ENCODE measurements around the gene GRID2. TPM values are rescaled to one million over a fixed set of nuclear protein-coding genes. Genes with fewer than 3 reads are reported as not detected.

Gene GRID2
- total RNA-seq, 2 donors from 2014 or later: not detected

DNA sequence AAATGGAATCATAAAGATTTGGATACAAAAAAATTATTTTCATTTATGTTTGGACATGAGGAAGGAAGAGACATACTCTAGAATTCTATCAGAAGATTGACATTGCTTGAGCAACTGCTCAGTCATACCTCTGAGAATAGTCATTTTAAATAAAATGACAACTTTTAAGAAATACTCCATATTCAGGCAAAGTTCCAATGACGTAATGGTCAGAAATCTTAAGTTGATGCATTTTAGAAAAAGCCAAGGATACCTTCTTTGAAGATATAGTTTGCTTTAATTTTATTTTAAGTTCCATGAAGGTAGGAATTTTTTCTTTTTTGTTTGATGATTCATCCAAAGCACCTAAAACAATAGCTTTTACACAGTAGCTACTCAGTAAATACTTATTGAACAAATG, 1414.5 kb downstream of the GRID2 start:
- H3K9me3 ChIP-seq: no peaks in the 10 kb centered on the region
- H3K36me3 ChIP-seq: no peaks in the 10 kb centered on the region
- TF ChIP-seq, protein P1, sequence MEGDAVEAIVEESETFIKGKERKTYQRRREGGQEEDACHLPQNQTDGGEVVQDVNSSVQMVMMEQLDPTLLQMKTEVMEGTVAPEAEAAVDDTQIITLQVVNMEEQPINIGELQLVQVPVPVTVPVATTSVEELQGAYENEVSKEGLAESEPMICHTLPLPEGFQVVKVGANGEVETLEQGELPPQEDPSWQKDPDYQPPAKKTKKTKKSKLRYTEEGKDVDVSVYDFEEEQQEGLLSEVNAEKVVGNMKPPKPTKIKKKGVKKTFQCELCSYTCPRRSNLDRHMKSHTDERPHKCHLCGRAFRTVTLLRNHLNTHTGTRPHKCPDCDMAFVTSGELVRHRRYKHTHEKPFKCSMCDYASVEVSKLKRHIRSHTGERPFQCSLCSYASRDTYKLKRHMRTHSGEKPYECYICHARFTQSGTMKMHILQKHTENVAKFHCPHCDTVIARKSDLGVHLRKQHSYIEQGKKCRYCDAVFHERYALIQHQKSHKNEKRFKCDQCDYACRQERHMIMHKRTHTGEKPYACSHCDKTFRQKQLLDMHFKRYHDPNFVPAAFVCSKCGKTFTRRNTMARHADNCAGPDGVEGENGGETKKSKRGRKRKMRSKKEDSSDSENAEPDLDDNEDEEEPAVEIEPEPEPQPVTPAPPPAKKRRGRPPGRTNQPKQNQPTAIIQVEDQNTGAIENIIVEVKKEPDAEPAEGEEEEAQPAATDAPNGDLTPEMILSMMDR (IDR thresholded peaks at IDR 0.05): no peak
- intact Hi-C loops (cut with DNase I): no loop called here
- no peak overlapping the region for H3K27ac ChIP-seq
- H3K4me3 ChIP-seq: no peak overlapping the region
- DNase-seq: no peak
- no peaks in the 10 kb centered on the region for H3K4me1 ChIP-seq
- no peak overlapping the region for H3K9ac ChIP-seq (ENCODE audit: low read depth in 2 of 2, low read length in 2 of 2)
- H3K27me3 ChIP-seq: no peaks in the 10 kb centered on the region

DNA sequence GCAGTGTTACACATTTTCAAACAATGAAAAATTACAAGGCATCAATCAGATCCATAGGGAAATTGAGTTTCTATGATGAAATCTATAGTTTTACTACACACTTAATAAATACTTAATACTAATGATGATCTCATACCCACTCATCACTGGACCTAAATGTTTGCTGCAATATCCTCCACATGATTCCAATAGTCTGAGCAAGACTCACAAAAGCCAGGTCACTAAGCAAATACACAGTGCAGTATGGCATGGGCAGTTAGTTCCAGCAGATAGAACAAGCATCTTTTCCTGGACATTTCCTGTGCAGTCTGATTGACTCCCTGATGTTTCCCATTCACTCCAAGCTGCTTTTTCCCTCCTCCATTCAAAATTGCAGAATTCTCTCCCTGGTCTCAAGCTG, 1415.8 kb downstream of the GRID2 start:
- intact Hi-C loops (cut with DNase I): no loop called here
- TF ChIP-seq, protein P1 (IDR thresholded peaks at IDR 0.05): no peak
- Histone ChIP-seq H3K9me3 (no peaks in the 10 kb centered on the region), H3K9ac (ENCODE audit: low read depth in 2 of 2, low read length in 2 of 2) (no peak overlapping the region), H3K27ac (no peak overlapping the region), H3K4me1 (no peaks in the 10 kb centered on the region), H3K36me3 (no peaks in the 10 kb centered on the region), H3K4me3 (no peak overlapping the region), H3K27me3 (no peaks in the 10 kb centered on the region)
- DNase-seq: no peak

DNA sequence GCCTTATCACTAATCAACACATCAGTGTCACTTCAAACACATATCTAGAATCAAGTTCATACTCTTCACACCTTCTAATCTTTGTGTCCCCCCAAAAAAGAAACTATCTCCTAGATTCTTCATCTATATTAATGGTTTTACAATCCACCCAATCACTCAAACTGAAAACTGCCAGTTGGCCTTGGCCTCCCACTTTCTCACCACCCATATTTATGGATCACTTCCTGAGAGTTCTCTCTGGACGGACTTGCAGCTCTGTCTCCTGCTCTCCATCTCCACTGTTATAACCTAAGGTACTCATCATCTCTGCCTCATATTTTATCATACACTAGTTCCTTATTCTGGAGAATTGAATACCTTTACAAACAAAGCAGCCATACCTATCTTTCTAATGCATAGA, 1418.7 kb downstream of the GRID2 start:
- intact Hi-C loops (cut with DNase I): no loop called here
- DNase-seq: no peak
- Histone ChIP-seq H3K4me3 (no peak overlapping the region), H3K9ac (ENCODE audit: low read depth in 2 of 2, low read length in 2 of 2) (no peak overlapping the region), H3K27me3 (no peaks in the 10 kb centered on the region), H3K36me3 (no peaks in the 10 kb centered on the region), H3K4me1 (no peaks in the 10 kb centered on the region), H3K9me3 (no peaks in the 10 kb centered on the region), H3K27ac (no peak overlapping the region)
- TF ChIP-seq, protein P1 (IDR thresholded peaks at IDR 0.05): no peak

DNA sequence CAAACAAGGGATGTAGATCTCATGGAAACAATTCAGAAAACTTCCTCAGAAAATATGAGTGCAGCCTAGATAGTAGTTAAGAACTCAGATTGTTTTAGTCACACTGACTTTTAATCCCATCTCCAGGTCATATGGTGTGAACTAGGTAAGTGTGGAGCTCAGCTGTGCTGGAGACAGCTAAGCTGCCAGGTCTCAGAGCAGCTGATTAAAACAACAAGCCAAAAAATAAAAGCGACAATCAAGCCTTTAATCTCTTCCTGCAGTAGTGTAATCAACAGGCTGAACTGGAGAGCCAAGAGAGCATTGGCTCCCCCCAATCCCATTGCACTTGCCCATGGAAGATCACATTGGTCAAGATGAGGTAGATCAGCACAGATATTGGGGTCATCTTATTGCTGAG, 1426.5 kb downstream of the GRID2 start:
- no peak for DNase-seq
- no peak overlapping the region for H3K4me3 ChIP-seq
- H3K9ac ChIP-seq (ENCODE audit: low read depth in 2 of 2, low read length in 2 of 2): no peak overlapping the region
- H3K4me1 ChIP-seq: no peaks in the 10 kb centered on the region
- no peak overlapping the region for H3K27ac ChIP-seq
- no peaks in the 10 kb centered on the region for H3K9me3 ChIP-seq
- no peaks in the 10 kb centered on the region for H3K36me3 ChIP-seq
- H3K27me3 ChIP-seq: no peaks in the 10 kb centered on the region
- intact Hi-C loops (cut with DNase I): no loop called here
- TF ChIP-seq, protein P1 (IDR thresholded peaks at IDR 0.05): no peak

DNA sequence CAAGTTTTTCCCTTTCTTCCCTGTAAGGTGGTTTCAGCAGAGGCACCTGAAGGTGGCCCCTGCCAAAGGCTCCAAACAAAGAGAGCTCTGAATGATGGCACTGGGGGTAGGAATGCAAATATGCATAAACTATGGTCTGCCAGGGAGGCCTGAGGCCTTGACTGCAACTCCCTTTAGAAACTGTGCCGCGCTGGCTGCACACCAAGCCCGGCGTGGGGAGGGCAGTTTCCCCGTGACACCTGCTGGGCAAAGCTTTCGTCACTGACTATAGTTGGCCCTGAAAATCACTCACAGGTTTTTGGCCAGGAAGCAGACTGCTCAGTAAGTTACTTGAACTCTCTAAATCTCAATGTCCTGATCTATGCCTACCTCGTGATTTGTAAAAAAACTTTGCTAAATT, 1427.0 kb downstream of the GRID2 start:
- H3K36me3 ChIP-seq: no peaks in the 10 kb centered on the region
- H3K4me3 ChIP-seq: no peak overlapping the region
- no peak overlapping the region for H3K27ac ChIP-seq
- intact Hi-C loops (cut with DNase I): no loop called here
- H3K9me3 ChIP-seq: no peaks in the 10 kb centered on the region
- no peak for DNase-seq
- H3K9ac ChIP-seq (ENCODE audit: low read depth in 2 of 2, low read length in 2 of 2): no peak overlapping the region
- TF ChIP-seq, protein P1 (IDR thresholded peaks at IDR 0.05): no peak
- H3K4me1 ChIP-seq: no peaks in the 10 kb centered on the region
- no peaks in the 10 kb centered on the region for H3K27me3 ChIP-seq

DNA sequence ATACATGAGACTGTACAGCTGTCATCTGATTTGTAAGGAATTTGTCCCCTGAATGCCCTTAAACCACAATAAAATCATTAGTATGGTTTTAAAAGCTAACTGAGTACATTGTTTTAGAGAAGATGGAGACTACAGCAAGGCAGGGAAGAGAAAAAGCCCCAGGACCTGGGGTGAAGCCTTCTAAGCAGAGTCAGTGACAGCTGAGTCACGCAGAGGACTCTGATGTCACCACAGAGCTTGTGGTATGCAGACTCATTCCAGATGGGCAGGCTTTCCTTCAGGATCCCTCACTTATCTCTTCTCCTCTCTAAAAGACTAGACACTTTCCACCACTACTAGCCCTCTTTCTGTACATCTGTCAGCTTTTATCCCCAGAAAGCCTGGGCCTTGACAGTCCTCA, 1427.7 kb downstream of the GRID2 start:
- Histone ChIP-seq H3K4me1 (no peaks in the 10 kb centered on the region), H3K9me3 (no peaks in the 10 kb centered on the region), H3K27ac (no peak overlapping the region), H3K9ac (ENCODE audit: low read depth in 2 of 2, low read length in 2 of 2) (no peak overlapping the region), H3K4me3 (no peak overlapping the region), H3K27me3 (no peaks in the 10 kb centered on the region), H3K36me3 (no peaks in the 10 kb centered on the region)
- intact Hi-C loops (cut with DNase I): no loop called here
- no peak for DNase-seq
- TF ChIP-seq, protein P1 (IDR thresholded peaks at IDR 0.05): no peak
